ENCODE results near the gene CLEC16A. TPM values are rescaled to one million over a fixed set of nuclear protein-coding genes. Genes with fewer than 3 reads are reported as not detected.

CLEC16A gene
- total RNA-seq, 1 donor from 2014 or later = 34.6 TPM

GRCh38 chr16:10997485-10997884 lies 53.1 kb downstream of the CLEC16A start:
- Histone ChIP-seq H3K4me3 (no peak overlapping the region), H3K36me3 (peaks cover 64% of the 10 kb centered on the region), H3K9me3 (no peaks in the 10 kb centered on the region), H3K27ac (no peak overlapping the region), H3K4me1 (no peaks in the 10 kb centered on the region), H3K27me3 (ENCODE audit: low read depth) (no peaks in the 10 kb centered on the region)
- intact Hi-C loops (cut with DNase I) = no loop called here
- DNase-seq (no peak), ATAC-seq (no peak)
- no peak for TF ChIP-seq CTCF (IDR thresholded peaks at IDR 0.05)

GRCh38 chr16:10999300-10999699 lies 54.9 kb downstream of the CLEC16A start:
- Histone ChIP-seq H3K9me3 (no peaks in the 10 kb centered on the region), H3K4me1 (no peaks in the 10 kb centered on the region), H3K27ac (no peak overlapping the region), H3K36me3 (peaks cover 73% of the 10 kb centered on the region), H3K27me3 (ENCODE audit: low read depth) (no peaks in the 10 kb centered on the region), H3K4me3 (no peak overlapping the region)
- ATAC-seq (no peak), DNase-seq (no peak)
- TF ChIP-seq CTCF (IDR thresholded peaks at IDR 0.05) = no peak
- intact Hi-C loops (cut with DNase I) = no loop called here

GRCh38 chr16:11001611-11002010 lies 57.2 kb downstream of the CLEC16A start:
- H3K27ac ChIP-seq = no peak overlapping the region
- DNase-seq (no peak), ATAC-seq (no peak)
- no peaks in the 10 kb centered on the region for H3K27me3 ChIP-seq (ENCODE audit: low read depth)
- H3K9me3 ChIP-seq = no peaks in the 10 kb centered on the region
- no peak for TF ChIP-seq CTCF (IDR thresholded peaks at IDR 0.05)
- H3K36me3 ChIP-seq = peaks cover 70% of the 10 kb centered on the region
- intact Hi-C loops (cut with DNase I) = no loop called here
- no peak overlapping the region for H3K4me3 ChIP-seq
- no peaks in the 10 kb centered on the region for H3K4me1 ChIP-seq

GRCh38 chr16:11003141-11003540 lies 58.8 kb downstream of the CLEC16A start:
- TF ChIP-seq CTCF (IDR thresholded peaks at IDR 0.05) = no peak
- H3K27ac ChIP-seq = no peak overlapping the region
- no peaks in the 10 kb centered on the region for H3K9me3 ChIP-seq
- DNase-seq (no peak), ATAC-seq (no peak)
- H3K27me3 ChIP-seq (ENCODE audit: low read depth) = no peaks in the 10 kb centered on the region
- no peaks in the 10 kb centered on the region for H3K4me1 ChIP-seq
- H3K4me3 ChIP-seq = no peak overlapping the region
- intact Hi-C loops (cut with DNase I) = no loop called here
- H3K36me3 ChIP-seq = peaks cover 63% of the 10 kb centered on the region

- ATAC-seq = no peak
- TF ChIP-seq CTCF (IDR thresholded peaks at IDR 0.05) = no peak
- no peak for DNase-seq
- Histone ChIP-seq H3K4me1 (no peaks in the 10 kb centered on the region), H3K27me3 (ENCODE audit: low read depth) (no peaks in the 10 kb centered on the region), H3K27ac (no peak overlapping the region), H3K4me3 (no peak overlapping the region), H3K36me3 (peaks cover 58% of the 10 kb centered on the region), H3K9me3 (no peaks in the 10 kb centered on the region)
- intact Hi-C loops (cut with DNase I) = no loop called here
These were observed 60.0 kb downstream of the CLEC16A start for GRCh38 chr16:11004351-11004750.

Measured in lower lobe of right lung (tissue), 2 donors.